HG03139 (cell line): Measurements from ENCODE around the gene METTL27.
"Not testable (repeated sequence)": the region's sequence is repeated elsewhere in the genome, so short reads cannot be mapped to it uniquely, and the experiment has no call there.

Experiments used
- ATAC-seq: cut with Tn5 transposase; IDR thresholded peaks from one replicate; pipeline ENCODE4 v1.9.1; 2021; ENCODE audit not compliant: unreplicated experiment

Gene METTL27

DNA sequence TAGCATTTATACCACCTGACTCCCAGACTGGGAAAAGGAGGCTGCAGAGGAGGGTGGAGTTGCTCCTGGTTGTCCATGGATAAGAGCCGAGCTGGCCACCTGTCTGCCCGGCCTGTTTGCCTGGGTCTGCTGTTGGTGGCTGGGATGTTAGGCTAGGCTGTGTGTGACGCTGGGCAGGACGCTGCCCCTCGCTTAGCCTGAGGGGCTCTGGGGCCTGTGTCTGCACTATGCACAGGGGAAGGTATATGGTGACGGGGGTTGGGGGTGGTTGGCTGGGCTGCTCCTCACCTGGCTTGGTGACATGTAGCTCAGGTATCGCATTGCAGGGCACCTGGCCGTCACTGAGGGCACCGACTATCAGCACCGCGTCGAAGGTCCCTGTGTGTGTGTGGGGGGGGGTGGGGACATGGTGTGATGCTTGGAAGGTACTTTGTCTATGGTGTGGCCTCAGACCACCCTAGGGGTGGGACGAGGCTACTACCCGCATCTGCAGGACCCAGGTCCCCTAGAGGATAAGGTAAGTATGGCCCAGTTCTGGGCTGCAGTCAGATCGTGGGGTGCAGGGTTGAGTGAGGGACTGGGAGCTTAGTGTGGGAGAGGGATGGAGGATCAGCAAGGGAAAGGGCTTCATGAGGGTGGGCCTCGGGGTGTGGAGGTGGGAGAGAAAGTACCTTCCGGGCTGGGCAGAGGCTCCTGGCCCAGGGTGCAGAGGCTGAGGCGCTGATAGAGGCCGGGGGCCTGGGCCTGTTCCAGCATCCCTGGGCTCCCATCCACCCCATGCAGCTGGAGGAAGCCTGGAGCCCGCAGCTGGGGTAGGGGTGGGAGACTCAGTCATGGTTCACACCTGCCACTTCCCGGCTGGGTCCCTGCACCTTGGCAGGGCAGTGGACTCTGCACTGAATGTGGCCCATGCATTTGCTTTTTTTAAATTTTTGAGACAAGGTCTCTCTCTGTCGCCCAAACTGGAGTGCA lies 2.3 kb downstream of the METTL27 start:
- no peak for ATAC-seq

DNA sequence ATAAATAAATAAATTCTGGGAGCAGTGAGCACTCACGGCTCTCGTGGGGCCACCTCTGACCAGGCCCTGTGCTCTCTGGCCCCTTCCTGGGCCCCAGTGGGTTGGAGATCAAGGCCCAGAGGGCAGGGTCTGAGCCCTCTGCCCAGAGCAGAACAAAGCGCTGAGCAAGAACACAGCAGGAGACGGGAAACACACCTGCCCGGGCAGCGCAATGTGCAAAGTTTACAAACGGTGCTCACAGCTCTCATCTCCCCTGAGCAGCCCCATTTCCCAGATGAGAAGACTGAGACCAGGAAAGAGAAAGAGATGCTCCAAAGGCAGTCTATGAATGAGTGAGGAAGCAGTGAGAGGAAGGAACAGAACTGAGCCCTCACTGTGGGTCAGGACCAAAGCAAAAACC lies 3.0 kb downstream of the METTL27 start:
- ATAC-seq, result no peak

DNA sequence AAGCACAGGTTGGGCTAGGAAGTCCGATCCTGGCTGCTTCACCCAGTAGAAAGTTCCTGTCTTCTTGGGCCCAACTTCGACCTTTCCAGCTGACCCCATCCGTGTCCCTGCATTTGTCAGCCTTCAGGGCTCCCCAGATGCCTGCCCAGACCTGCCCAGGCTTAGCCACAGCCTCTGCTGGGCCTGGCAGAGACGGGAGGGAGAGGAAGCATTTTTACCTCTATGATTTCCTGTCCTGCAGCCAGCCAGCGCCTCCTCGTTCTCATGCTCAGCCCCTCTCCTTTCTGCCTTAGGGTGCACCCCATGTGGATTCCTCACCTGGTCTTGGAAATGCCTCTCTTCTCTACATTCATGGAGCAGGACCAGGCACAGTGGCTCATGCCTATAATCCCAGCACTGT lies 3.7 kb downstream of the METTL27 start:
- no peak for ATAC-seq

DNA sequence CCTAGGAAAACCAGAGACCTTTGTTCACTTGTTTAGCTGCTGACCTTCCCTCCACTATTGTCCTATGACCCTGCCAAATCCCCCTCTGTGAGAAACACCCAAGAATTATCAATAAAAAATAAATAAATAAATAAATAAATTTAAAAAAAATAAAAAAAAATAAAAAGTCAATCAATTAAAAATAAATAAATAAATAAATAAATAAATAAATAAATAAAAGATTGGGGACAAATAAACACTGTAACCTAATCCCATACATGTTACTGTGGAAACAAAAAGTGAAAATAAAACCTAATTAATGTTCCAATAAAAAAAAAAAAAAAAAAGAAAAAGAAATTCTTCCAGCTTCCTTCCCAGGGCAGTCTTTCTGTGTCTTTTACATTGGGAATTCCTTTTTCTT lies 5.1 kb downstream of the METTL27 start:
- not testable (repeated sequence) for ATAC-seq

DNA sequence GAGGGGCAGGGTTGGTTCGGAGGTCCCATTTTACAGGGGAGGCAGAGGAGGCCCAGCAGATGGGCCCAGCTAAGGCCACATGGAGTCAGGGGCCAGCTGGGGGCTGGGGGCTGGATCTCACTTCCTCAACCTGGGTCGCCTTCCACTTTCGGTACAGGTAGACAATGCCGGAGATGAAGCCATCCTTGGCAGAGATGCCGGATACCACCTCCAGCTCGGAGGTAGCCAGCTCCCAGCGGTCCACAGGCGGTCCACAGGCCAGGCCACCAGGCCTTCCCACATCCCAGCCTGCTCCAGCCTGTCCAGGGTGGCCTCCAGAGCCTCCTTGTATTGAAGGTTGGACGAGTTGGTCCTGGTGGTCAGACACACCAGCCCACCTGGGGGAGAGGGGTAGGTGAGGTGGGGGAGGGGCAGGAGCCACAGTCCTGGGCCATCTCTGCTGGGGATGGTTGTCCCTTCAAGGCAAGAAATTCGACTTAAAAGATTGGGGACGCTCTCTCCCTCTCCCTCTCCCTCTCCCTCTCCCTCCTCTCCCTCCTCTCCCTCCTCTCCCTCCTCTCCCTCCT lies 7.6 kb downstream of the METTL27 start:
- no peak for ATAC-seq

DNA sequence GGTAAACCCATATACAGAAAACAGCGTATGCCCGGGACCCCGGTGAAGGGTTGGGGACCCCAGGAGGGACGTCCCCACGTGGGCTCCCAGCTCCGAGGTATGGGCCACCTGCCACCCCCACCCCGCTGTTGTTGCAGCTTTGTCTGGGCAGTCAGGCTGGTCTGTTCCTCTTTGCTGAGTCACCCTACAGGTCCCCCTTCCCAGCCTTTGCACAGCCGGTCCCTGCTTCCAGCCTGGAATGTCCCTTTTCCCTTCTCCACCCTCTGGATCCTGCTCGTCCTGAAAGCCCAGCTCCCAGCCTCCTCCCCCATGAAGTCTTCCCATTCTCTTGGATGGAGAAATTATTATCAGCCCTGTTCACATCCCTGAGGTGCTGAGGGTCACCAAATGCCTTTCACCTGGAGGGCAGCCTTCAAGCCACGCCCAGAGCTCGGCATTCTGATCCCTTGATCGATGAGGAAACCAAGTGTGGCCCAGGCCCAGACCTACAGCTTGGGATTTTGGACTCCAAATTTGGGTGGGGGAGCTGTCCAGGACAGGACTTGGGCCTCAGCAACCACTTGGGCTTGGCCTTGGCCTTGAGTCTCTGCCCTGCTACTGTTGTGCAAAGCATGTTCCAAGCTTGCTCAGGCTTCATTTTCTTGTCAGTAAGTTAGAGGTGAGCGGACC lies 8.9 kb downstream of the METTL27 start:
- no peak for ATAC-seq

DNA sequence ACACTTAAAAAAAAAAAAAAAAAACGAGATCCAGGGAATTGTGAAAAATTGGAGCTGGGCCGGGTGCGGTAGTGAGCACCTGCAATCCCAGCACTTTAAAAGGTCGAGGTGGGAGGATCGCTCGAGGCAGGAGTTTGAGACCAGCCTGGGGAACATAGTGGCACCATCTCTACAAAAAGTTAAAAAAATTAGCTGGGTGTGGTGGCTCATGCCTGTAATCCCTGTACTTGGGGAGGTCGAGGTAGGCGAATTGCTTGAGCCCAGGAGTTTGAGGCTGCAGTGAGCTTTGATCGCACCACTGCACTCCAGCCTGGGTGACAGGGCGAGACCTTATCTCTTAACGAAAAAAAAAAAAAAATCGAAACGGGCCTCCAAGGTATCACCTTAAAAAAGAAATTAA lies 9.5 kb downstream of the METTL27 start:
- ATAC-seq, result no peak

DNA sequence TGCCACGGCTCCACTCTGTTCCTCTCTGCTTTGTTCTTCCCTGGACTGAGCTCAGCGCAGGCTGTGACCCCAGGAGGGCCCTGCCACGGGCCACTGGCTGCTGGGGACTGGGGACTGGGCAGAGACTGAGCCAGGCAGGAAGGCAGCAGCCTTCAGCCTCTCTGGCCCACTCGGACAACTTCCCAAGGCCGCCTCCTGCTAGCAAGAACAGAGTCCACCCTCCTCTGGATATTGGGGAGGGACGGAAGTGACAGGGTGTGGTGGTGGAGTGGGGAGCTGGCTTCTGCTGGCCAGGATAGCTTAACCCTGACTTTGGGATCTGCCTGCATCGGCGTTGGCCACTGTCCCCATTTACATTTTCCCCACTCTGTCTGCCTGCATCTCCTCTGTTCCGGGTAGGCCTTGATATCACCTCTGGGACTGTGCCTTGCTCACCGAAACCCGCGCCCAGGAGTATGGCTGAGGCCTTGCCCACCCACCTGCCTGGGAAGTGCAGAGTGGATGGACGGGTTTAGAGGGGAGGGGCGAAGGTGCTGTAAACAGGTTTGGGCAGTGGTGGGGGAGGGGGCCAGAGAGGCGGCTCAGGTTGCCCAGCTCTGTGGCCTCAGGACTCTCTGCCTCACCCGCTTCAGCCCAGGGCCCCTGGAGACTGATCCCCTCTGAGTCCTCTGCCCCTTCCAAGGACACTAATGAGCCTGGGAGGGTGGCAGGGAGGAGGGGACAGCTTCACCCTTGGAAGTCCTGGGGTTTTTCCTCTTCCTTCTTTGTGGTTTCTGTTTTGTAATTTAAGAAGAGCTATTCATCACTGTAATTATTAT lies 10.3 kb downstream of the METTL27 start:
- no peak for ATAC-seq

DNA sequence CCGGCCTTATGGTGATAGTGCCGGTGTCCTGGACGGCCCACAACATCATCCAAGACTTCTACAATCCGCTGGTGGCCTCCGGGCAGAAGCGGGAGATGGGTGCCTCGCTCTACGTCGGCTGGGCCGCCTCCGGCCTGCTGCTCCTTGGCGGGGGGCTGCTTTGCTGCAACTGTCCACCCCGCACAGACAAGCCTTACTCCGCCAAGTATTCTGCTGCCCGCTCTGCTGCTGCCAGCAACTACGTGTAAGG lies 10.8 kb downstream of the METTL27 start:
- ATAC-seq, result no peak

DNA sequence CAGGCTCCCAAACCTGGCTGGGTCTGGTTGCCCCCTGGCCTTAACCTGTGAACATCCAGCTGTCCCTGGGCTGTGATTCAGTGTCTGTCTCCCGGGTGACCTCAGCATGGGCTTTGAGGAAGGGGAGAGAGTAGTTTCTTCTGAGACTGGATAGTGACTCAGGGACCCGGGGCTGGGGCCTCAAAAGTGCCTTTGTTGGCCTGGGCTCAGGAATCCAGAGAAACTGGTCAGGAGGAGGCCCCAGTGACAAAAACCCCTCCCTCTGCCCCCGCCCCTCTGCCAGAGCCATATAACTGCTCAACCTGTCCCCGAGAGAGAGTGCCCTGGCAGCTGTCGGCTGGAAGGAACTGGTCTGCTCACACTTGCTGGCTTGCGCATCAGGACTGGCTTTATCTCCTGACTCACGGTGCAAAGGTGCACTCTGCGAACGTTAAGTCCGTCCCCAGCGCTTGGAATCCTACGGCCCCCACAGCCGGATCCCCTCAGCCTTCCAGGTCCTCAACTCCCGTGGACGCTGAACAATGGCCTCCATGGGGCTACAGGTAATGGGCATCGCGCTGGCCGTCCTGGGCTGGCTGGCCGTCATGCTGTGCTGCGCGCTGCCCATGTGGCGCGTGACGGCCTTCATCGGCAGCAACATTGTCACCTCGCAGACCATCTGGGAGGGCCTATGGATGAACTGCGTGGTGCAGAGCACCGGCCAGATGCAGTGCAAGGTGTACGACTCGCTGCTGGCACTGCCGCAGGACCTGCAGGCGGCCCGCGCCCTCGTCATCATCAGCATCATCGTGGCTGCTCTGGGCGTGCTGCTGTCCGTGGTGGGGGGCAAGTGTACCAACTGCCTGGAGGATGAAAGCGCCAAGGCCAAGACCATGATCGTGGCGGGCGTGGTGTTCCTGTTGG lies 11.4 kb downstream of the METTL27 start, which contains the start of gene CLDN4:
CLDN4 (plus strand) TSS at position 316 of the 903 bp plus-strand sequence; CDS start at position 522, 206 bp downstream.
- no peak for ATAC-seq

DNA sequence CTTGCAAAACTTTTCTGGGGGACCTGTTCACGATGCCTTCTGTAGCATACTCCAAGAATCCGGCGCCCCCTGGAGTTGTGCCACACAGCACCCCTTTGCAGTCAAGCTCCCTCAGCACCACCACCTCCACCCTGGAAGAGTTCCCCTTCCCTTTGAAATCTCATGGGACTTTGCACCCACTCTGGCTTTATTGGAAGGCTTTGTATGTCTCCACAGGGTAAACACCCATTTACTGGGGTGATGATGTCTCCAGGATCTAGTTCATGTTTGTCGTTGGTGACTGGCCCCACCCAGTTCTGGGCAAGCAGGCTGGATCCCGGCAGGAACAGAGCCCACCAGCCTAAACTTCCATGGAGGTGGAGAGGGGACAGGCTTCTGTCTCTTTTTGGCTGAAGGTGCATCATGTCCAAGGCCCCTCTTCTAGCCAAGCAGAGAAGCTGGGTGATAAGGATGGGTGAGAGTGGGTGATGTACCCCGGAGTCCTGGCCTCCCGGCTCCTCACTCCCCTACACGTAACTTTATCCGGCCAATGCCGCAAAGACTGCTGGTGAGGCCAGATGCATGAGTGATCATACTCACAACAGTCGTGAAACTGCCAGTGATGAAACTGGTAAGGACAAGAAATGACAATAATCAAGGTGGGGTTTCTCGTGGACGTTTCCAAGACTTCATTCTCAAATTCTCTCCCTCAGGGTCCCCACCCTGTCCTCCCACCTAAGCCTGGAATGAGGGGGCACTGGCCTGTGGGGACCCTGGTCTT lies 12.2 kb downstream of the METTL27 start:
- ATAC-seq, result no peak

DNA sequence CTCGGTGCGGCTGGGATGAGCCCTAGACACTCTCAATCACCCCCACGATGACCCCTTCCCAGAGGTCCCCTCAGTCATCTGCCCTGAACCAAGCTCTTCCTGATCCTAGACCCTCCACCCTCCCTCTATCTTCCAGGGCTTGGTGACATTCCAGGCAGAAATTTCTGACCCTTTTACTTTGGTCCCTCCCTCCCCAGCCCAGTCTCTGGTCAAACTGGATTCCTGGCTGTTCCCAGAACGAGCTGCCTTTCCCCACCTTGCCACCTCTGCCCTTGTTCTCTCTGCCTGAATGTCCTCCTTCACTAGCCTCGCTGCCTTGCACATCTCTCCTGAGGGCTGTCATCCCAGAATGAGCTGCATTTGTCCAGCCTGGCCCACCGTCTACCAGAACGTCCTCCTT lies 12.8 kb downstream of the METTL27 start:
- ATAC-seq, result no peak

DNA sequence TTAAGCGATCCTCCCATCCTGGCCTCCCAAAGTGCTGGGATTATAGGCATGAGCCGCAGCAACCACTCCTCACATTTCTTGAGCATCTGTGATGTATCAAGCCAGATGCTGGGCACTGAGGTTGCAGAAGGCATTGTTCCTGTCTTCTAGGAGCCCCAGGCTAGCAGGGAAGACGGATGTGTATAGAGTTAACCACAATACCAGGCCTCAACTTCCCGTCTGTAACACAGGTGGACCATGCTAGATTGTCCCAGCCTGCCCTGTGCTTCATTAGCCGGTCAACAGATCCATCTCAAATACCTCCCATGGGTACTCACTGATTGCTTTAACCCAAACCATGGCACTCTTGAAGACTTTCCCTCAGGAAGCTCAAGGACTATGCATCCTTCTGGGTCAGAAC lies 13.3 kb downstream of the METTL27 start:
- ATAC-seq, result no peak

DNA sequence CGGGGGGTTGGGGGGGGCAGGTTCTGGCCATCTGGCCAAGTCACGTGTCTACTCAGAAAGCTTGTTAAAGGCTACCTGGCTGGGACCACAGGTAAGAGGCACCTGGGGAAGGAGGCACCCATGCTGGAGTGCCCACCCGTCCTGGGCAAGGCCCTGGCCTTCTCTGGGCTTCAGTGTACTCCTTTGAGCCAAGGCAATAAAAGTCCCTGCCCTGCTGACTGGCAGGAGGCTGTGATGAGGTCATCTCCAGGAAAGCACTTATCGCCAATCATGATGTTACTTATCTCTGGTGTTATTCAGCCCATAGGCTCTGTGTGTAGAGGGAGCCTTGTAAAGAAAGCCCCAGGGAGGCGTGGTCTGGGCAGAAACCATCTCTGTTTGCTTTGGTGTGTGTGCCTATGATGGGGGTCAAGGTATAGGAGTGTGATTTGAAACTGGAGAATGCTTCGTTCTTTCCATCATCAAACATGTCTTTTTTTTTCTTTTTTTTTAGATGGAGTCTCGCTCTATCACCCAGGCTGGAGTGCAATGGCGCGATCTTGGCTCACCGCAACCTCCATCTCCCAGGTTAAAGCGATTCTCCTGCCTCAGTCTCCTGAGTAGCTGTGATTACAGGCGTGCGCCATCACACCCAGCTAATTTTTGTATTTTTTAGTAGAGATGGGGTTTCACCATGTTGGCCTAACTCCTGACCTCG lies 14.1 kb downstream of the METTL27 start:
- ATAC-seq, result no peak

DNA sequence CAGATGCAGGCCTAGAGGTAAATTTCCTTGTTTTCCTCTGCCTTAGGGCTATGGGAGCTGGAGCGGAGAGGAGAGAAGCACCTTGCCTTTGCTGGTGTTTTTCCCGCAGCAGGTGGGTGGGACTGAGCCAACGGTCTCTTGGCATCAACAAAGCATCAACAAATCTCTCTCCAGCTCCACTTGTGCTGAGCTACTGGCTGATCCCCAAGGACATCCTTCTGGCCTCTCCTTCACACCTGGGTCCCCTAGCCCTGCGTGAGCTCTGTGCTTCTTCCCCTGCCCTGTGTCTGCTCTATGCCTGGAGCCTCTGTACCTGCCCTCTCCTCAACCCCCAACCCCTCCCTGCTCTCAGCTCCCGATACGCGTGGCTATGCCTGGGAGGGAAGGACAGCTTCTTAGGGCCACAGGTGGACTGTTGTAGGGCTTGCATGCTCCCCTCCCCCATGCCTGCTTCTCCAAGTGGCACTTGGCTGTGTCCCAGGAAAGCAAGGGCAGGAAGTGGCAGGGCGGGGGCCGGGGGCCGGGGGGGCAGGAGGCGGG lies 14.7 kb downstream of the METTL27 start:
- no peak for ATAC-seq

DNA sequence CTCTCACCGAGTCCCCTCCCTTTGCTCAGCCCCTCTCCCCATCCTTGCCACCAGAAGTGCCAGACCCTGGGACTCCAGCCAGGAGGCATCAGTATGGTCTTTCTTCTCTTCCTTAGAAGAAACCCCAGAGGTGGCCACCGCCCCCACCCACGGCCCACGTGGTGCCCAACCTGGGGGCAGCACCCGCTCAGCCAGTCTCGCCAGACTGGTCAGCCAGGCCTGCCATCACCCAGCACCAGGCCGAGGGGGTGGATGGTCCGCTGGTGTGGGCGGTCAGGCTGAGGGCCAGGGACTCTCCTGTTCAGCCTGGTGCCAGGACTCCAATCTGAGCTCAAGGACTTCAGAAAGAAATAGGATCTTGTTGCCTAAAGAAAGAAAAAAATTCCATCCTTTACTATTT lies 17.3 kb downstream of the METTL27 start:
- ATAC-seq, result no peak

DNA sequence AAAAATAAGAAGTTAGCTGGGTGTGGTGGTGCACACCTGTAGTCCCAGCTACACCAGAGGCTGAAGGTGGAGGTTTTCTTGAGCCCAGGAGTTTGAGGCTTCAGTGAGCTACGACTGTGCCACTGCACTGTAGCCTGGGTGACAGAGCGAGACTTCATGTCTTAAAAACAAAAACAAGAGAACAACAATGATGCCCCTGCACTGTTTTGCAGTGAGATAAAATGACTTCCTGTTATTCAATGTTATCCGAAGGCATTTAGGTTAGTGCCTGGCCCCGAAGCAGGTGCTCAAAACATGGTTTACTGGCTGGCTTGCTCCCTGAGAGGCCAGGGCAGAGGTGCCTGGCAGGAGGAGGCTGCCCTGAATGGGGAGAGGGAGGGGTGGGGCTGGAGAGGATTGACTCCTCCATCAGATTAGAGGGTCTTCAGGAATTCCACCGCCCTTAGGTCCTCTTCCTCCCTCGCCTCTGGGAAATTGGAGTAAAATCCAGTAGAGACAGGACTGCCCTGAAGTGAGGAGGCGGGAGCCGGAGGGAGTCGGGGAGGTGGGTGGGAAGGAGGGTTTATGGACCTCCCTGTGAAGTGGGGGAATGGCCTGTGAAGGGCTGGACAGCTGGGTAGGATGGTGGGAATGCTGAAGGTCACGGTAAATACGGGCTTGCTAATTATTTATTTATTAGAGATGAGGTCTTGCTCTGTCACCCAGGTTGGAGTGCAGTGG lies 18.3 kb downstream of the METTL27 start:
- no peak for ATAC-seq

DNA sequence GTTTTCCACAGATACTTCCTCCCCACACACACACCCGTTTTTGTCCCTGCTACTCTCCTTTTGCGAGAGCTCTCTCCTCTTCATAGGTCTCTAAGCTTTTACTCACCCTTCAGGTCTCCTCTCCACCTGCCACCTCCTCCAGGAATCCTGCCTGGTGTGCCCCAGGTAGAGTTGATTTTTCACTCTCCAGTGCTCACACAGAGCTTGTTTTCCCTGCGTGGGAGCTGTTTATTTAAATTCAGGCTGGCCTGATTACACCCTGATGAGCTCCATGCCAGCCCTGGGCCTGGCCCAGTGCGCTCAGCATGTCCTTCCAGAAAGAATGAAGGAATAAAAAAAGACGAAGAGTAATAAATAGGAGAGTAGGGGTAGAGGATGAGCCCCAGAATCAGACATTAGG lies 19.1 kb downstream of the METTL27 start:
- no peak for ATAC-seq
